IMR-90 (cell line): ENCODE results near the gene BCAT1. TPM values are rescaled to one million over a fixed set of nuclear protein-coding genes. Genes with fewer than 3 reads are reported as not detected.

Experiments used
- ATAC-seq: fragments of 200-7000 bp; cut with Tn5 transposase; 2 replicates; pipeline ENCODE4 v1.9.1; 2020; ENCODE audit warnings: low read depth, mild to moderate bottlenecking, moderate library complexity
- BruUV-seq: library from RNA; stranded (reverse); fragments of 400-500 nt; replicated peaks from 2 replicates; lab custom pipeline; 2021; lab: Mats Ljungman, UMichigan
- CTCF ChIA-PET: fragments of 300-600 bp; formaldehyde crosslinking; extraction: SDS; loops from one replicate; lab custom pipeline; 2021; ENCODE audit warnings: antibody characterized with exemption; lab: Yijun Ruan, JAX
- POLR2A ChIA-PET: fragments of 300-600 bp; sonication (Branson Sonifier 250); formaldehyde crosslinking; loops from one replicate; lab custom pipeline; 2022; ENCODE audit warnings: antibody characterized with exemption; ENCODE audit not compliant: unreplicated experiment; lab: Charles Lee
- DNase-seq: peaks from one replicate; pipeline ENCODE4 v3.0.0; 2013
- H2AFZ ChIP-seq: replicated peaks from 2 replicates; pipeline ENCODE3; 2013; ENCODE audit warnings: low read length, mild to moderate bottlenecking; ENCODE audit not compliant: poor library complexity
- H2AK5ac ChIP-seq: 2 replicates; pipeline ENCODE4 v1.6.1; 2013; ENCODE audit warnings: low read depth, low read length, inconsistent platforms
- H2AK9ac ChIP-seq: replicated peaks from 2 replicates; pipeline ENCODE3; 2013; ENCODE audit warnings: mild to moderate bottlenecking, low read depth, low read length, moderate library complexity; ENCODE audit not compliant: poor library complexity
- H2BK120ac ChIP-seq: 2 replicates; pipeline ENCODE4 v1.6.1; 2013; ENCODE audit warnings: low read depth, low read length, inconsistent platforms
- H2BK15ac ChIP-seq: 3 replicates; pipeline ENCODE4 v1.6.1; 2013; ENCODE audit warnings: low read depth, low read length, inconsistent platforms
- H2BK20ac ChIP-seq: 2 replicates; pipeline ENCODE4 v1.6.1; 2013; ENCODE audit warnings: low read depth, mild to moderate bottlenecking, inconsistent platforms, low read length, moderate library complexity
- H2BK5ac ChIP-seq: 2 replicates; pipeline ENCODE4 v1.6.1; 2013; ENCODE audit warnings: mild to moderate bottlenecking, low read depth, low read length, inconsistent platforms; ENCODE audit not compliant: poor library complexity, severe bottlenecking
- H3K14ac ChIP-seq: replicated peaks from 2 replicates; pipeline ENCODE4 v1.6.1; 2013; ENCODE audit warnings: low read depth, low read length, inconsistent platforms
- H3K18ac ChIP-seq: 2 replicates; pipeline ENCODE4 v1.6.1; 2013; ENCODE audit warnings: low read depth, low read length, control low read depth
- H3K23ac ChIP-seq: 2 replicates; pipeline ENCODE4 v1.6.1; 2013; ENCODE audit warnings: low read depth, low read length, inconsistent platforms
- H3K27ac ChIP-seq: 2 replicates; pipeline ENCODE4 v1.5.1; 2013; ENCODE audit warnings: mild to moderate bottlenecking, control low read depth, low read length; ENCODE audit not compliant: insufficient read depth
- H3K27me3 ChIP-seq: 2 replicates; pipeline ENCODE4 v1.6.1; 2013; ENCODE audit warnings: low read length; ENCODE audit not compliant: control insufficient read depth, insufficient read depth
- H3K36me3 ChIP-seq: 2 replicates; pipeline ENCODE4 v1.6.1; 2013; ENCODE audit warnings: low read length, mixed read lengths; ENCODE audit not compliant: control insufficient read depth, insufficient read depth
- H3K4ac ChIP-seq: 2 replicates; pipeline ENCODE4 v1.6.1; 2013; ENCODE audit warnings: low read depth, low read length, inconsistent platforms
- H3K4me1 ChIP-seq: 2 replicates; pipeline ENCODE4 v1.6.1; 2013; ENCODE audit warnings: low read length, mixed read lengths; ENCODE audit not compliant: control insufficient read depth, insufficient read depth
- H3K4me2 ChIP-seq: 2 replicates; pipeline ENCODE4 v1.6.1; 2013; ENCODE audit warnings: low read depth, mild to moderate bottlenecking, control low read depth, low read length, moderate library complexity
- H3K4me3 ChIP-seq: 2 replicates; pipeline ENCODE4 v1.5.1; 2013; ENCODE audit warnings: low read depth, mild to moderate bottlenecking, control low read depth, low read length, moderate library complexity; ENCODE audit not compliant: insufficient read depth
- H3K56ac ChIP-seq: 2 replicates; pipeline ENCODE4 v1.6.1; 2013; ENCODE audit warnings: low read length, inconsistent platforms; ENCODE audit not compliant: insufficient read depth; ENCODE audit errors: extremely low read depth
- H3K79me1 ChIP-seq, 2 experiments: 2 replicates each; pipeline ENCODE4 v1.6.1; 2013; ENCODE audit warnings: low read length in 2 of 2, inconsistent platforms in 1 of 2, low read depth in 1 of 2
- H3K9ac ChIP-seq: 2 replicates; pipeline ENCODE4 v1.6.1; 2013; ENCODE audit warnings: low read depth, low read length, control low read depth
- H3K9me1 ChIP-seq: 2 replicates; pipeline ENCODE4 v1.6.1; 2013; ENCODE audit warnings: low read length, inconsistent platforms; ENCODE audit not compliant: insufficient read depth
- H3K9me3 ChIP-seq: 2 replicates; pipeline ENCODE4 v1.6.1; 2013; ENCODE audit warnings: low read length; ENCODE audit not compliant: control insufficient read depth, insufficient read depth
- H4K20me1 ChIP-seq: 2 replicates; pipeline ENCODE4 v1.6.1; 2013; ENCODE audit warnings: low read length, inconsistent platforms; ENCODE audit not compliant: insufficient read depth
- H4K5ac ChIP-seq: 2 replicates; pipeline ENCODE4 v1.6.1; 2013; ENCODE audit warnings: mild to moderate bottlenecking, low read depth, low read length, control low read depth
- H4K8ac ChIP-seq, 2 experiments: 2 replicates each; pipeline ENCODE4 v1.6.1; 2013; ENCODE audit warnings: low read depth in 2 of 2, low read length in 2 of 2, control low read depth in 1 of 2, inconsistent platforms in 1 of 2
- H4K91ac ChIP-seq: 2 replicates; pipeline ENCODE4 v1.6.1; 2013; ENCODE audit warnings: low read depth, low read length, inconsistent platforms; ENCODE audit not compliant: insufficient read depth
- BHLHE40 ChIP-seq: fragments of 150-350 bp; IDR thresholded peaks from 2 replicates; pipeline ENCODE4 v1.6.1; 2016; ENCODE audit warnings: mild to moderate bottlenecking, low read depth, low read length
- CEBPB ChIP-seq: IDR thresholded peaks from 2 replicates; pipeline ENCODE4 v1.6.1; 2012; ENCODE audit warnings: low read depth, low read length, improper control_type of control experiment
- CHD1 ChIP-seq: IDR thresholded peaks from 2 replicates; pipeline ENCODE4 v1.6.1; 2012; ENCODE audit warnings: low read depth, low read length, improper control_type of control experiment
- MAFK ChIP-seq: IDR thresholded peaks from 2 replicates; pipeline ENCODE4 v1.6.1; 2012; ENCODE audit warnings: low read depth, low read length, improper control_type of control experiment
- MAZ ChIP-seq: IDR thresholded peaks from 2 replicates; pipeline ENCODE4 v1.6.1; 2012; ENCODE audit warnings: low read depth, mild to moderate bottlenecking, low read length, improper control_type of control experiment, moderate library complexity, borderline replicate concordance
- MXI1 ChIP-seq: IDR thresholded peaks from 2 replicates; pipeline ENCODE4 v1.6.1; 2012; ENCODE audit warnings: low read depth, mild to moderate bottlenecking, low read length, moderate library complexity, borderline replicate concordance
- NFE2L2 ChIP-seq: fragments of 150-350 bp; IDR thresholded peaks from 2 replicates; pipeline ENCODE4 v1.6.1; 2016; ENCODE audit warnings: low read depth, mild to moderate bottlenecking, low read length
- POLR2A ChIP-seq: IDR thresholded peaks from 2 replicates; pipeline ENCODE4 v1.6.1; 2012; ENCODE audit warnings: mild to moderate bottlenecking, low read depth, low read length
- RAD21 ChIP-seq: IDR thresholded peaks from 2 replicates; pipeline ENCODE4 v1.6.1; 2012; ENCODE audit warnings: low read length, improper control_type of control experiment
- RCOR1 ChIP-seq: IDR thresholded peaks from 2 replicates; pipeline ENCODE4 v1.6.1; 2012; ENCODE audit warnings: mild to moderate bottlenecking, low read length, improper control_type of control experiment; ENCODE audit not compliant: insufficient replicate concordance
- RFX5 ChIP-seq: IDR thresholded peaks from 2 replicates; pipeline ENCODE4 v1.8.0; 2012; ENCODE audit warnings: low read depth, mild to moderate bottlenecking, low read length, moderate library complexity
- USF2 ChIP-seq: fragments of 150-350 bp; IDR thresholded peaks from 2 replicates; pipeline ENCODE4 v1.6.1; 2017; ENCODE audit warnings: mild to moderate bottlenecking, antibody characterized with exemption, low read length, low read depth
- WGBS, 2 experiments: methylation state at CpG; one replicate each; pipeline versions ENCODE4 v1.1.5 to v1.1.7; 2013; ENCODE audit warnings: missing lambda C conversion rate in 2 of 2; ENCODE audit not compliant: insufficient read length in 1 of 2; ENCODE audit errors: extremely low coverage in 2 of 2; 5-methylcytosine and 5-hydroxymethylcytosine counted together
- dilution Hi-C: fragments of 300-500 bp; cut with HindIII; formaldehyde crosslinking; loops from one replicate; pipeline ENCODE4 v1.14.3; 2018; ENCODE audit warnings: low sequenced_read_pairs; ENCODE audit not compliant: unreplicated experiment
- in situ Hi-C: fragments of 300-500 bp; cut with MboI; formaldehyde crosslinking; loops from 3 replicates; pipeline ENCODE4 v1.14.3; 2019; ENCODE audit warnings: low sequenced_read_pairs, inconsistent platforms, mixed read lengths
- intact Hi-C: fragments of 100-400 bp; cut with micrococcal nuclease; formaldehyde crosslinking; loops from 2 replicates; pipeline ENCODE4 v1.10.0; 2022
- polyA plus RNA-seq, 3 experiments: library from polyadenylated mRNA; depleted of rRNA; stranded (reverse); fragments of >200 nt; gene quantifications; 2 replicates each; pipeline ENCODE4 v1.2.3, GENCODE V29; 2012; ENCODE audit warnings: low replicate concordance in 1 of 3
- total RNA-seq: library from RNA; depleted of rRNA; stranded (reverse); fragments of >200 nt; gene quantifications from 2 replicates; pipeline ENCODE4 v1.2.3, GENCODE V29; 2012
- TF ChIP-seq, protein P1 (sequence below): fragments of 150-350 bp; IDR thresholded peaks from 2 replicates; pipeline ENCODE4 v1.6.1; 2016; ENCODE audit warnings: low read depth, mild to moderate bottlenecking, low read length, moderate library complexity, borderline replicate concordance

Gene BCAT1
- total and polyA plus RNA-seq, 2 of the 4 experiments (the other 2 are of a cell fraction): 30.4 to 683 TPM

- H3K9me3 ChIP-seq: no peaks in the 10 kb centered on the region
- ChIA-PET POLR2A (no interaction called here), CTCF (interaction anchor here (0.7 to 1.1 kb wide), 3 partner anchors 55 to 613 kb away, joined by 3 to 5 read pairs (median 4); no protein-coding TSS in a partner anchor)
- 88% methylated on average over 3 of the region's 4 CpGs; no CpG with 5 or more reads in 1 of the 2 experiments for WGBS, 2 experiments
- DNase-seq (peak; percentile 75), ATAC-seq (peak; percentile 92)
- H4K8ac ChIP-seq: no peak overlapping the region
- in situ Hi-C loops (loop anchor here (25.0 kb wide), 1 partner anchor 1916 kb away; no protein-coding TSS in a partner anchor), intact Hi-C loops (loop anchor here (1.0 to 10.0 kb wide), 8 partner anchors 50 to 1921 kb away; no protein-coding TSS in a partner anchor), dilution Hi-C loops (no loop called here)
- peak overlapping the region; percentile 3; the same call in 1 of the 2 replicates for H3K4me2 ChIP-seq
- H2AFZ ChIP-seq: no peak overlapping the region
- H3K56ac ChIP-seq: no peak overlapping the region
- H2BK5ac ChIP-seq: peak overlapping the region; percentile 74
- no peaks in the 10 kb centered on the region for H3K79me1 ChIP-seq
- no peak overlapping the region for H3K4me3 ChIP-seq
- peak overlapping the region; percentile 76 for H2BK120ac ChIP-seq
- no TSS peak for BruUV-seq
- no peak overlapping the region for H3K18ac ChIP-seq
- H2BK20ac ChIP-seq: peak overlapping the region; percentile 69; the same call in 1 of the 2 replicates
- peak overlapping the region; percentile 87; the same call in 1 of the 2 replicates for H3K14ac ChIP-seq
- no peaks in the 10 kb centered on the region for H3K9me1 ChIP-seq
- H3K27ac ChIP-seq: no peak overlapping the region
- peak overlapping the region; percentile 71; the same call in 1 of the 2 replicates for H3K4ac ChIP-seq
- H3K9ac ChIP-seq: no peak overlapping the region
- H3K36me3 ChIP-seq: no peaks in the 10 kb centered on the region
- peaks cover 4% of the 10 kb centered on the region; the same call in 1 of the 2 replicates for H3K4me1 ChIP-seq
- no peak overlapping the region for H4K5ac ChIP-seq
- H4K91ac ChIP-seq: peak overlapping the region; percentile 53
- peak overlapping the region; percentile 68; the same call in 1 of the 2 replicates for H3K23ac ChIP-seq
- no peak overlapping the region for H2AK5ac ChIP-seq
- H2AK9ac ChIP-seq: no peak overlapping the region
- H3K27me3 ChIP-seq: no peaks in the 10 kb centered on the region; the same call in 1 of the 2 replicates
- no peak overlapping the region; the same call in 2 of the 3 replicates for H2BK15ac ChIP-seq
- no peaks in the 10 kb centered on the region for H4K20me1 ChIP-seq
- TF ChIP-seq CEBPB (no peak), NFE2L2 (no peak), BHLHE40 (no peak), RCOR1 (no peak), POLR2A (no peak), RAD21 (peak; percentile 80), MAZ (no peak), MXI1 (no peak), RFX5 (no peak), MAFK (no peak), CHD1 (no peak), USF2 (no peak)
- TF ChIP-seq, protein P1, sequence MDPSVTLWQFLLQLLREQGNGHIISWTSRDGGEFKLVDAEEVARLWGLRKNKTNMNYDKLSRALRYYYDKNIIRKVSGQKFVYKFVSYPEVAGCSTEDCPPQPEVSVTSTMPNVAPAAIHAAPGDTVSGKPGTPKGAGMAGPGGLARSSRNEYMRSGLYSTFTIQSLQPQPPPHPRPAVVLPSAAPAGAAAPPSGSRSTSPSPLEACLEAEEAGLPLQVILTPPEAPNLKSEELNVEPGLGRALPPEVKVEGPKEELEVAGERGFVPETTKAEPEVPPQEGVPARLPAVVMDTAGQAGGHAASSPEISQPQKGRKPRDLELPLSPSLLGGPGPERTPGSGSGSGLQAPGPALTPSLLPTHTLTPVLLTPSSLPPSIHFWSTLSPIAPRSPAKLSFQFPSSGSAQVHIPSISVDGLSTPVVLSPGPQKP: no peak
Observed at GRCh38 chr12:24778486-24779304, 170.2 kb downstream of the BCAT1 start.
